Activated CD4-positive, alpha-beta memory T cell treated with anti-CD3 and anti-CD28 coated beads, Interleukin-2, amount 10 ng/mL, durations not matched to agents 7 days and 5 days (primary cell): Measurements from ENCODE around the gene LDB2. TPM values are rescaled to one million over a fixed set of nuclear protein-coding genes. Genes with fewer than 3 reads are reported as not detected.

Experiments
- CTCF ChIA-PET: fragments of 350-600 bp; sonication (Branson Sonifier 250); formaldehyde crosslinking; loops from one replicate; lab custom pipeline; 2021; ENCODE audit warnings: antibody characterized with exemption, inconsistent platforms; lab: Charles Lee
- POLR2A ChIA-PET: fragments of 350-600 bp; sonication (Branson Sonifier 250); formaldehyde crosslinking; loops from one replicate; lab custom pipeline; 2021; ENCODE audit warnings: antibody characterized with exemption; lab: Charles Lee
- DNase-seq: peaks from one replicate; pipeline ENCODE4 v3.0.0-alpha.2; 2020
- H3K27ac Mint-ChIP-seq: one replicate; pipeline ENCODE4 v1.8.0; 2021; ENCODE audit warnings: mild to moderate bottlenecking, mixed read lengths
- H3K27me3 Mint-ChIP-seq: one replicate; pipeline ENCODE4 v1.8.0; 2021; ENCODE audit warnings: mixed read lengths
- H3K36me3 Mint-ChIP-seq: one replicate; pipeline ENCODE4 v1.8.0; 2021; ENCODE audit warnings: low read depth, mixed read lengths
- H3K4me1 Mint-ChIP-seq: one replicate; pipeline ENCODE4 v1.8.0; 2021; ENCODE audit warnings: mixed read lengths
- H3K4me3 Mint-ChIP-seq: one replicate; pipeline ENCODE4 v1.8.0; 2021; ENCODE audit warnings: mild to moderate bottlenecking, mixed read lengths
- H3K9me3 Mint-ChIP-seq: one replicate; pipeline ENCODE4 v1.8.0; 2021; ENCODE audit warnings: mixed read lengths
- total RNA-seq, 2 experiments: library from RNA; stranded (reverse); gene quantifications; one replicate each; pipeline ENCODE4 v1.2.3, GENCODE V29; 2021

LDB2 gene
- total RNA-seq, 2 experiments from 2014 or later, result not detected

GRCh38 chr4:16695896-16696295, 202.5 kb downstream of the LDB2 start:
- Mint-ChIP-seq H3K27me3 (no peaks in the 10 kb centered on the region), H3K36me3 (no peaks in the 10 kb centered on the region), H3K9me3 (no peaks in the 10 kb centered on the region), H3K4me3 (no peak overlapping the region), H3K27ac (no peak overlapping the region), H3K4me1 (no peaks in the 10 kb centered on the region)
- CTCF ChIA-PET, result no interaction called here
- no peak for DNase-seq
- POLR2A ChIA-PET, result no interaction called here

- Mint-ChIP-seq H3K4me3 (no peak overlapping the region), H3K9me3 (no peaks in the 10 kb centered on the region), H3K27ac (no peak overlapping the region), H3K27me3 (no peaks in the 10 kb centered on the region), H3K36me3 (no peaks in the 10 kb centered on the region), H3K4me1 (no peaks in the 10 kb centered on the region)
- CTCF ChIA-PET, result no interaction called here
- POLR2A ChIA-PET, result no interaction called here
- DNase-seq, result no peak
Observed at GRCh38 chr4:16694884-16695276, 203.6 kb downstream of the LDB2 start.

- H3K36me3 Mint-ChIP-seq, result no peaks in the 10 kb centered on the region
- ChIA-PET CTCF (no interaction called here), POLR2A (no interaction called here)
- H3K27ac Mint-ChIP-seq, result no peak overlapping the region
- no peaks in the 10 kb centered on the region for H3K4me1 Mint-ChIP-seq
- H3K27me3 Mint-ChIP-seq, result no peaks in the 10 kb centered on the region
- no peak overlapping the region for H3K4me3 Mint-ChIP-seq
- no peak for DNase-seq
- no peaks in the 10 kb centered on the region for H3K9me3 Mint-ChIP-seq
Observed at GRCh38 chr4:16694173-16694883, 204.1 kb downstream of the LDB2 start.

GRCh38 chr4:16693641-16694040, 204.8 kb downstream of the LDB2 start:
- ChIA-PET CTCF (no interaction called here), POLR2A (no interaction called here)
- no peaks in the 10 kb centered on the region for H3K27me3 Mint-ChIP-seq
- H3K4me3 Mint-ChIP-seq, result no peak overlapping the region
- no peak for DNase-seq
- no peaks in the 10 kb centered on the region for H3K4me1 Mint-ChIP-seq
- H3K36me3 Mint-ChIP-seq, result no peaks in the 10 kb centered on the region
- H3K27ac Mint-ChIP-seq, result no peak overlapping the region
- no peaks in the 10 kb centered on the region for H3K9me3 Mint-ChIP-seq

GRCh38 chr4:16692961-16693506, 205.4 kb downstream of the LDB2 start:
- CTCF ChIA-PET, result no interaction called here
- Mint-ChIP-seq H3K9me3 (no peaks in the 10 kb centered on the region), H3K4me1 (no peaks in the 10 kb centered on the region), H3K36me3 (no peaks in the 10 kb centered on the region), H3K4me3 (no peak overlapping the region), H3K27ac (no peak overlapping the region), H3K27me3 (no peaks in the 10 kb centered on the region)
- DNase-seq, result no peak
- POLR2A ChIA-PET, result no interaction called here

- Mint-ChIP-seq H3K4me3 (no peak overlapping the region), H3K36me3 (no peaks in the 10 kb centered on the region), H3K4me1 (no peaks in the 10 kb centered on the region), H3K27ac (no peak overlapping the region), H3K27me3 (no peaks in the 10 kb centered on the region), H3K9me3 (no peaks in the 10 kb centered on the region)
- DNase-seq, result no peak
- ChIA-PET CTCF (no interaction called here), POLR2A (no interaction called here)
Observed at GRCh38 chr4:16692524-16692923, 205.9 kb downstream of the LDB2 start.

- Mint-ChIP-seq H3K4me3 (no peak overlapping the region), H3K27me3 (no peaks in the 10 kb centered on the region), H3K4me1 (no peaks in the 10 kb centered on the region), H3K9me3 (no peaks in the 10 kb centered on the region), H3K27ac (no peak overlapping the region), H3K36me3 (no peaks in the 10 kb centered on the region)
- ChIA-PET POLR2A (no interaction called here), CTCF (no interaction called here)
- no peak for DNase-seq
Observed at GRCh38 chr4:16692046-16692445, 206.4 kb downstream of the LDB2 start.

- Mint-ChIP-seq H3K27me3 (no peaks in the 10 kb centered on the region), H3K36me3 (no peaks in the 10 kb centered on the region), H3K4me1 (no peaks in the 10 kb centered on the region), H3K4me3 (no peak overlapping the region), H3K9me3 (no peaks in the 10 kb centered on the region), H3K27ac (no peak overlapping the region)
- POLR2A ChIA-PET, result no interaction called here
- CTCF ChIA-PET, result no interaction called here
- DNase-seq, result no peak
Observed at GRCh38 chr4:16691450-16691849, 207.0 kb downstream of the LDB2 start.

GRCh38 chr4:16687845-16688244, 210.6 kb downstream of the LDB2 start:
- no peaks in the 10 kb centered on the region for H3K36me3 Mint-ChIP-seq

GRCh38 chr4:16687011-16687410, 211.4 kb downstream of the LDB2 start:
- Mint-ChIP-seq H3K27ac (no peak overlapping the region), H3K27me3 (no peaks in the 10 kb centered on the region), H3K4me1 (no peaks in the 10 kb centered on the region), H3K9me3 (no peaks in the 10 kb centered on the region), H3K36me3 (no peaks in the 10 kb centered on the region), H3K4me3 (no peak overlapping the region)
- ChIA-PET CTCF (no interaction called here), POLR2A (no interaction called here)
- DNase-seq, result no peak

More at GRCh38 chr4:16687845-16688244, 210.6 kb downstream of the LDB2 start:
- no peaks in the 10 kb centered on the region for H3K9me3 Mint-ChIP-seq
- H3K27ac Mint-ChIP-seq, result no peak overlapping the region
- no peaks in the 10 kb centered on the region for H3K27me3 Mint-ChIP-seq
- CTCF ChIA-PET, result no interaction called here
- H3K4me1 Mint-ChIP-seq, result no peaks in the 10 kb centered on the region
- H3K4me3 Mint-ChIP-seq, result no peak overlapping the region
- no peak for DNase-seq
- POLR2A ChIA-PET, result no interaction called here

GRCh38 chr4:16686195-16686594, 212.2 kb downstream of the LDB2 start:
- H3K36me3 Mint-ChIP-seq, result no peaks in the 10 kb centered on the region
- ChIA-PET POLR2A (no interaction called here), CTCF (no interaction called here)
- no peak overlapping the region for H3K4me3 Mint-ChIP-seq
- H3K9me3 Mint-ChIP-seq, result no peaks in the 10 kb centered on the region
- DNase-seq, result no peak
- no peaks in the 10 kb centered on the region for H3K4me1 Mint-ChIP-seq
- no peak overlapping the region for H3K27ac Mint-ChIP-seq
- no peaks in the 10 kb centered on the region for H3K27me3 Mint-ChIP-seq

- Mint-ChIP-seq H3K36me3 (no peaks in the 10 kb centered on the region), H3K4me1 (no peaks in the 10 kb centered on the region), H3K27me3 (no peaks in the 10 kb centered on the region), H3K9me3 (no peaks in the 10 kb centered on the region), H3K4me3 (no peak overlapping the region), H3K27ac (no peak overlapping the region)
- CTCF ChIA-PET, result no interaction called here
- POLR2A ChIA-PET, result interaction anchor here (0.6 kb wide), 1 partner anchor 337 kb away, joined by 4 read pairs; no protein-coding TSS in a partner anchor
- no peak for DNase-seq
Observed at GRCh38 chr4:16685536-16685935, 212.9 kb downstream of the LDB2 start.

- Mint-ChIP-seq H3K27ac (no peak overlapping the region), H3K9me3 (no peaks in the 10 kb centered on the region), H3K27me3 (no peaks in the 10 kb centered on the region), H3K4me1 (no peaks in the 10 kb centered on the region), H3K36me3 (no peaks in the 10 kb centered on the region), H3K4me3 (no peak overlapping the region)
- ChIA-PET POLR2A (interaction anchor here (0.6 kb wide), 1 partner anchor 338 kb away, joined by 4 read pairs; no protein-coding TSS in a partner anchor), CTCF (no interaction called here)
- no peak for DNase-seq
Observed at GRCh38 chr4:16684935-16685334, 213.5 kb downstream of the LDB2 start.

GRCh38 chr4:16684097-16684496, 214.3 kb downstream of the LDB2 start:
- DNase-seq, result no peak
- CTCF ChIA-PET, result no interaction called here
- no peaks in the 10 kb centered on the region for H3K27me3 Mint-ChIP-seq
- no peaks in the 10 kb centered on the region for H3K4me1 Mint-ChIP-seq
- POLR2A ChIA-PET, result no interaction called here
- H3K36me3 Mint-ChIP-seq, result no peaks in the 10 kb centered on the region
- H3K9me3 Mint-ChIP-seq, result no peaks in the 10 kb centered on the region
- H3K27ac Mint-ChIP-seq, result no peak overlapping the region
- H3K4me3 Mint-ChIP-seq, result no peak overlapping the region
